H9 (cell line): ENCODE measurements around the gene KIF11. TPM values are rescaled to one million over a fixed set of nuclear protein-coding genes. Genes with fewer than 3 reads are reported as not detected.
A peak's percentile ranks its signal among the peaks of the same experiment; 100 is the strongest.

Experiments
- DNase-seq: peaks from one replicate; pipeline ENCODE4 v3.0.0-alpha.2; 2017
- H2AFZ ChIP-seq: one replicate; pipeline ENCODE4 v1.6.1; 2013; ENCODE audit warnings: mild to moderate bottlenecking, low read length, control low read depth, moderate library complexity
- H2AK5ac ChIP-seq: 2 replicates; pipeline ENCODE4 v1.6.1; 2013; ENCODE audit warnings: low read length, control low read depth, mixed read lengths; ENCODE audit not compliant: insufficient read length
- H2BK120ac ChIP-seq: one replicate; pipeline ENCODE4 v1.6.1; 2013; ENCODE audit warnings: low read depth, mild to moderate bottlenecking, low read length, control low read depth, inconsistent platforms; ENCODE audit not compliant: poor library complexity, severe bottlenecking
- H2BK12ac ChIP-seq: 2 replicates; pipeline ENCODE4 v1.6.1; 2013; ENCODE audit warnings: low read length, control low read depth, mixed read lengths, low read depth; ENCODE audit not compliant: insufficient read length
- H2BK15ac ChIP-seq: 2 replicates; pipeline ENCODE4 v1.6.1; 2013; ENCODE audit warnings: low read depth, low read length, control low read depth
- H2BK20ac ChIP-seq: one replicate; pipeline ENCODE4 v1.6.1; 2013; ENCODE audit warnings: low read depth, mild to moderate bottlenecking, low read length, control low read depth, inconsistent platforms; ENCODE audit not compliant: poor library complexity, severe bottlenecking
- H2BK5ac ChIP-seq: 2 replicates; pipeline ENCODE4 v1.6.1; 2013; ENCODE audit warnings: low read length, control low read depth, mixed read lengths; ENCODE audit not compliant: insufficient read length
- H3K14ac ChIP-seq: 2 replicates; pipeline ENCODE4 v1.6.1; 2013; ENCODE audit warnings: low read length, control low read depth; ENCODE audit not compliant: insufficient read depth
- H3K18ac ChIP-seq: 2 replicates; pipeline ENCODE4 v1.6.1; 2013; ENCODE audit warnings: low read depth, mild to moderate bottlenecking, mixed read lengths, low read length, control low read depth; ENCODE audit not compliant: insufficient read length
- H3K23ac ChIP-seq: 2 replicates; pipeline ENCODE4 v1.6.1; 2013; ENCODE audit warnings: low read length, control low read depth, mixed read lengths, low read depth; ENCODE audit not compliant: insufficient read length
- H3K23me2 ChIP-seq: 2 replicates; pipeline ENCODE4 v1.6.1; 2013; ENCODE audit warnings: low read depth, mild to moderate bottlenecking, mixed read lengths, low read length, control low read depth; ENCODE audit not compliant: insufficient read length, poor library complexity, severe bottlenecking
- H3K27ac ChIP-seq: 2 replicates; pipeline ENCODE4 v1.5.1; 2013; ENCODE audit warnings: low read length, control low read depth, mixed read lengths, low read depth; ENCODE audit not compliant: insufficient read length
- H3K27me3 ChIP-seq: 2 replicates; pipeline ENCODE4 v1.6.1; 2013; ENCODE audit warnings: low read length, control low read depth, inconsistent platforms; ENCODE audit not compliant: insufficient read depth
- H3K4ac ChIP-seq: 2 replicates; pipeline ENCODE4 v1.6.1; 2013; ENCODE audit warnings: low read depth, mild to moderate bottlenecking, control low read depth, inconsistent platforms, low read length, moderate library complexity
- H3K4me1 ChIP-seq: 2 replicates; pipeline ENCODE4 v1.6.1; 2013; ENCODE audit warnings: low read length, control low read depth, inconsistent platforms; ENCODE audit not compliant: insufficient read depth
- H3K4me2 ChIP-seq: 2 replicates; pipeline ENCODE4 v1.6.1; 2013; ENCODE audit warnings: low read length, control low read depth, mixed read lengths; ENCODE audit not compliant: insufficient read length, insufficient read depth
- H3K56ac ChIP-seq: 2 replicates; pipeline ENCODE4 v1.6.1; 2013; ENCODE audit warnings: low read depth, mild to moderate bottlenecking, mixed read lengths, low read length, control low read depth; ENCODE audit not compliant: insufficient read length
- H3K79me1 ChIP-seq: 2 replicates; pipeline ENCODE4 v1.6.1; 2013; ENCODE audit warnings: low read depth, mild to moderate bottlenecking, moderate library complexity, low read length, control low read depth, inconsistent platforms; ENCODE audit not compliant: insufficient read depth, poor library complexity, severe bottlenecking
- H3K79me2 ChIP-seq: 2 replicates; pipeline ENCODE4 v1.6.1; 2013; ENCODE audit warnings: low read length, control low read depth, inconsistent platforms; ENCODE audit not compliant: insufficient read depth
- H3K9ac ChIP-seq: 2 replicates; pipeline ENCODE4 v1.6.1; 2013; ENCODE audit warnings: low read length, control low read depth, mixed read lengths; ENCODE audit not compliant: insufficient read length; ENCODE audit errors: extremely low read depth
- H3K9me3 ChIP-seq: one replicate; pipeline ENCODE4 v1.6.1; 2013; ENCODE audit warnings: low read depth, low read length, inconsistent platforms; ENCODE audit not compliant: control insufficient read depth
- H3T11ph ChIP-seq: one replicate; pipeline ENCODE4 v1.6.1; 2013; ENCODE audit warnings: mild to moderate bottlenecking, low read length, control low read depth, inconsistent platforms
- H4K20me1 ChIP-seq: one replicate; pipeline ENCODE4 v1.6.1; 2013; ENCODE audit not compliant: control insufficient read depth, insufficient read length, insufficient read depth
- H4K5ac ChIP-seq: 2 replicates; pipeline ENCODE4 v1.6.1; 2013; ENCODE audit warnings: low read depth, mild to moderate bottlenecking, mixed read lengths, low read length, control low read depth; ENCODE audit not compliant: insufficient read length
- H4K8ac ChIP-seq: replicated peaks from 2 replicates; pipeline ENCODE4 v1.6.1; 2013; ENCODE audit warnings: low read length, control low read depth, mixed read lengths, low read depth; ENCODE audit not compliant: insufficient read length
- H4K91ac ChIP-seq: 2 replicates; pipeline ENCODE4 v1.6.1; 2013; ENCODE audit warnings: low read depth, mild to moderate bottlenecking, moderate library complexity, mixed read lengths, low read length, control low read depth; ENCODE audit not compliant: insufficient read length
- H3K27ac Mint-ChIP-seq, 3 experiments: 2 replicates in 2 of 3; 3 replicates in 1 of 3; pipeline ENCODE4 v1.8.0; 2020 to 2021; ENCODE audit warnings: mixed read lengths in 3 of 3, mild to moderate bottlenecking in 1 of 3, moderate library complexity in 1 of 3
- H3K27me3 Mint-ChIP-seq: 2 replicates; pipeline ENCODE4 v1.8.0; 2021; ENCODE audit warnings: low read depth, mild to moderate bottlenecking, moderate library complexity, mixed read lengths
- H3K36me3 Mint-ChIP-seq, 3 experiments: 2 replicates in 2 of 3; 3 replicates in 1 of 3; pipeline ENCODE4 v1.8.0; 2020 to 2021; ENCODE audit warnings: low read depth in 3 of 3, mixed read lengths in 3 of 3; ENCODE audit not compliant: insufficient read depth in 1 of 3
- H3K4me1 Mint-ChIP-seq, 2 experiments: 2 replicates each; pipeline ENCODE4 v1.8.0; 2020; ENCODE audit warnings: mixed read lengths in 2 of 2
- H3K4me3 Mint-ChIP-seq, 2 experiments: 2 replicates in 1 of 2; 3 replicates in 1 of 2; pipeline ENCODE4 v1.8.0; 2020 to 2021; ENCODE audit warnings: mild to moderate bottlenecking in 2 of 2, mixed read lengths in 2 of 2, moderate library complexity in 1 of 2
- H3K9me3 Mint-ChIP-seq, 2 experiments: 2 replicates in 1 of 2; 3 replicates in 1 of 2; pipeline ENCODE4 v1.8.0; 2020; ENCODE audit warnings: mild to moderate bottlenecking in 2 of 2, mixed read lengths in 2 of 2, moderate library complexity in 1 of 2
- WGBS: extraction: QIAGEN DNeasy Blood & Tissue Kit; methylation state at CpG from one replicate; pipeline ENCODE4 v1.1.7; 2013; ENCODE audit warnings: missing lambda C conversion rate, low lambda C conversion rate, mixed read lengths; ENCODE audit not compliant: insufficient read length; ENCODE audit errors: extremely low coverage; 5-methylcytosine and 5-hydroxymethylcytosine counted together
- total RNA-seq: library from RNA; stranded (reverse); gene quantifications from 2 replicates; pipeline ENCODE4 v1.2.1, GENCODE V29; 2021
- TF ChIP-seq, protein P1 (sequence below): fragments of 200-600 bp; sonication (generic); conservative IDR thresholded peaks from 3 replicates; pipeline ENCODE4 v1.8.0; 2021; ENCODE audit warnings: antibody characterized with exemption, mild to moderate bottlenecking

The KIF11 gene
- total RNA-seq, 1 experiment from 2014 or later = 54.4 TPM

DNA sequence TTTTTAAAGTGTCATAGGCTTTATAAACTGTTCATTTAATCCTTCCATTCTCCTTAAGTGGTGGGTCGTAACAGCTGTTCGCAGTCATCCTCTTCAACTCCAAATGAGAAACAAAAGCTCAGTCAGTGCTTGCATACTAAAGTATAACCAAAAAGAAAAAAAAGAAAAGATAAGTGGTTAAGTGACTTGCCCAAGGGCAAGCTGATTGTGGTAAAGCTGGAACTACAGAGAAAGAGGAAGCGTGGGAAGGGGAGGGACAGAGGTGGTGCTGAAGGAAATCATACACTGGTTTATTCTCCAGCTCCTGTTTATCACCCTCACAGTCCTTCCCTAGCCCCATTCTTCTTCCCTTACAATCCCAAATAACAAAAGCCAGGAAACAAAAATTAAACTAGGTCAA is 48.6 kb upstream of the KIF11 start:
- no peak overlapping the region for H2AFZ ChIP-seq
- TF ChIP-seq, protein P1, sequence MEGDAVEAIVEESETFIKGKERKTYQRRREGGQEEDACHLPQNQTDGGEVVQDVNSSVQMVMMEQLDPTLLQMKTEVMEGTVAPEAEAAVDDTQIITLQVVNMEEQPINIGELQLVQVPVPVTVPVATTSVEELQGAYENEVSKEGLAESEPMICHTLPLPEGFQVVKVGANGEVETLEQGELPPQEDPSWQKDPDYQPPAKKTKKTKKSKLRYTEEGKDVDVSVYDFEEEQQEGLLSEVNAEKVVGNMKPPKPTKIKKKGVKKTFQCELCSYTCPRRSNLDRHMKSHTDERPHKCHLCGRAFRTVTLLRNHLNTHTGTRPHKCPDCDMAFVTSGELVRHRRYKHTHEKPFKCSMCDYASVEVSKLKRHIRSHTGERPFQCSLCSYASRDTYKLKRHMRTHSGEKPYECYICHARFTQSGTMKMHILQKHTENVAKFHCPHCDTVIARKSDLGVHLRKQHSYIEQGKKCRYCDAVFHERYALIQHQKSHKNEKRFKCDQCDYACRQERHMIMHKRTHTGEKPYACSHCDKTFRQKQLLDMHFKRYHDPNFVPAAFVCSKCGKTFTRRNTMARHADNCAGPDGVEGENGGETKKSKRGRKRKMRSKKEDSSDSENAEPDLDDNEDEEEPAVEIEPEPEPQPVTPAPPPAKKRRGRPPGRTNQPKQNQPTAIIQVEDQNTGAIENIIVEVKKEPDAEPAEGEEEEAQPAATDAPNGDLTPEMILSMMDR = no peak
- no peaks in the 10 kb centered on the region for H3K9me3 ChIP-seq
- Mint-ChIP-seq H3K36me3 (peaks cover 0 to 2% (median 0%) of the 10 kb centered on the region in 3 experiments; a peak in 2 of 7 replicates), H3K27me3 (no peaks in the 10 kb centered on the region), H3K27ac (peak overlapping the region in 2 of 3 experiments; percentile 28 to 78; a peak in 3 of 7 replicates), H3K9me3 (no peaks in the 10 kb centered on the region; a peak in 1 of 5 replicates), H3K4me1 (peaks cover 20 to 32% of the 10 kb centered on the region in 2 experiments), H3K4me3 (no peak overlapping the region)
- H4K5ac ChIP-seq = no peak overlapping the region
- no peak overlapping the region for H2BK12ac ChIP-seq
- H2BK15ac ChIP-seq = no peak overlapping the region
- H4K8ac ChIP-seq = no peak overlapping the region
- H3K4me2 ChIP-seq = no peak overlapping the region
- DNase-seq = no peak
- H2BK20ac ChIP-seq = no peak overlapping the region
- no peak overlapping the region for H2BK120ac ChIP-seq
- H3K27me3 ChIP-seq = no peaks in the 10 kb centered on the region
- no peak overlapping the region for H3K14ac ChIP-seq
- peaks cover 4% of the 10 kb centered on the region; the same call in 1 of the 2 replicates for H3K79me2 ChIP-seq
- no peak overlapping the region for H3K9ac ChIP-seq
- H4K91ac ChIP-seq = no peak overlapping the region
- no peaks in the 10 kb centered on the region for H3K79me1 ChIP-seq
- H3K4ac ChIP-seq = no peak overlapping the region
- H3K56ac ChIP-seq = no peak overlapping the region
- no peak overlapping the region for H2BK5ac ChIP-seq
- no peak overlapping the region for H3T11ph ChIP-seq
- no CpG with 5 or more reads among the region's 3 CpGs for WGBS
- no peak overlapping the region for H3K27ac ChIP-seq
- no peak overlapping the region for H2AK5ac ChIP-seq
- no peak overlapping the region for H3K23ac ChIP-seq
- no peaks in the 10 kb centered on the region for H3K23me2 ChIP-seq
- H4K20me1 ChIP-seq = no peaks in the 10 kb centered on the region
- no peaks in the 10 kb centered on the region; the same call in 1 of the 2 replicates for H3K4me1 ChIP-seq
- no peak overlapping the region for H3K18ac ChIP-seq
